Measurements from ENCODE around the gene CELSR1.
A peak's percentile ranks its signal among the peaks of the same experiment; 100 is the strongest.

CELSR1 gene

DNA sequence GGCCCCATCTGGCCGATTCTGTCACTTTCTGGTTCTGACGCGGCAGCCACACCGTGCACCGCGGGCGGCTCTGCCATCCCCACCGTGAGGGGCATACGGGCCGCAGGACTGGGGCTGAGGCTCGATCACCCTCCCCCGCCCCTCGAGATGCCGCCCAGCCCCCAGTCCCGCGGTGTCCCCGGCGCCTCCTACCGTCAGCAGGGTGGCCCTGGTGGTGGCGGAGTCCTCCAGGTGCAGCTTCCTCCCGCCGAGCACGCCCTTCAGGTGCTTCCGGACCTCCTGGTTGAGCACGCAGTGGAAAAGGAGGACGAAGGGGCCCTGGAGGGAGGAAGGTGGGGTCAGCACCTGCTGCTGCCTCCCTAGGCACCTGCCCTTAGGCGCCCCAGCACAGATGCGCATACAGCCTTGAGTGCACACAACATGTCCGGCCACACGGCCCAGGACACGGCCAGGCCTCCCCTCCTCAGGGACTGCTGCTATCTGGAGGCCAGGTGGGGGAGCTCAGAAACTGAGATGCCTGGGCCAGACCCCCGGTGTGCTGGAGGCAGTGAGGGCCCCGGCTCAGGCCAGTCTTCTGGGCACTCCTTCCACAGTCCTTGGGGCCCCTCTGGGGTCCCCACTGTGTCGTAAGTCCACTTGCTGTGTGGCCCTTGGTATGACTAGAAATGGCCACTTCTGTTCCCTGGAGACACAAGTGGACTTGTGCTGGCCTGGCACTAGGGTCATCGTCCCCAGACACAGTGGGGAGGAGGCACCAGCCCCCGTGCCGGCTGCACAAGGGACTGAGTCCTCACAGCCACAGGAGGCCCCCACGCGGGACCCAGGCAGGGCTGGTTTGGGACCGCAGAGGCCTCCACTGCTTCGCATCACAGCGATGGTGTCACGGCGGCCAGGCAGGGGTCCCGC is 170.4 kb downstream of the CELSR1 start:
- no peaks in the 10 kb centered on the region for H3K9me3 ChIP-seq (ENCODE audit: severe bottlenecking)
- TF ChIP-seq, protein P1, sequence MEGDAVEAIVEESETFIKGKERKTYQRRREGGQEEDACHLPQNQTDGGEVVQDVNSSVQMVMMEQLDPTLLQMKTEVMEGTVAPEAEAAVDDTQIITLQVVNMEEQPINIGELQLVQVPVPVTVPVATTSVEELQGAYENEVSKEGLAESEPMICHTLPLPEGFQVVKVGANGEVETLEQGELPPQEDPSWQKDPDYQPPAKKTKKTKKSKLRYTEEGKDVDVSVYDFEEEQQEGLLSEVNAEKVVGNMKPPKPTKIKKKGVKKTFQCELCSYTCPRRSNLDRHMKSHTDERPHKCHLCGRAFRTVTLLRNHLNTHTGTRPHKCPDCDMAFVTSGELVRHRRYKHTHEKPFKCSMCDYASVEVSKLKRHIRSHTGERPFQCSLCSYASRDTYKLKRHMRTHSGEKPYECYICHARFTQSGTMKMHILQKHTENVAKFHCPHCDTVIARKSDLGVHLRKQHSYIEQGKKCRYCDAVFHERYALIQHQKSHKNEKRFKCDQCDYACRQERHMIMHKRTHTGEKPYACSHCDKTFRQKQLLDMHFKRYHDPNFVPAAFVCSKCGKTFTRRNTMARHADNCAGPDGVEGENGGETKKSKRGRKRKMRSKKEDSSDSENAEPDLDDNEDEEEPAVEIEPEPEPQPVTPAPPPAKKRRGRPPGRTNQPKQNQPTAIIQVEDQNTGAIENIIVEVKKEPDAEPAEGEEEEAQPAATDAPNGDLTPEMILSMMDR (IDR thresholded peaks at IDR 0.05; ENCODE audit: poor library complexity, severe bottlenecking), result no peak
- H3K4me1 ChIP-seq (ENCODE audit: insufficient read depth, poor library complexity, severe bottlenecking), result no peaks in the 10 kb centered on the region
- no peak for ATAC-seq (ENCODE audit: low read depth)
- H3K4me3 ChIP-seq (ENCODE audit: severe bottlenecking), result no peak overlapping the region
- peaks cover 42% of the 10 kb centered on the region for H3K36me3 ChIP-seq (ENCODE audit: low read depth)
- no peak for DNase-seq (ENCODE audit: low spot score)
- no peaks in the 10 kb centered on the region for H3K27me3 ChIP-seq (ENCODE audit: insufficient read depth, poor library complexity, severe bottlenecking)
- no peak overlapping the region for H3K27ac ChIP-seq (ENCODE audit: poor library complexity, severe bottlenecking)

DNA sequence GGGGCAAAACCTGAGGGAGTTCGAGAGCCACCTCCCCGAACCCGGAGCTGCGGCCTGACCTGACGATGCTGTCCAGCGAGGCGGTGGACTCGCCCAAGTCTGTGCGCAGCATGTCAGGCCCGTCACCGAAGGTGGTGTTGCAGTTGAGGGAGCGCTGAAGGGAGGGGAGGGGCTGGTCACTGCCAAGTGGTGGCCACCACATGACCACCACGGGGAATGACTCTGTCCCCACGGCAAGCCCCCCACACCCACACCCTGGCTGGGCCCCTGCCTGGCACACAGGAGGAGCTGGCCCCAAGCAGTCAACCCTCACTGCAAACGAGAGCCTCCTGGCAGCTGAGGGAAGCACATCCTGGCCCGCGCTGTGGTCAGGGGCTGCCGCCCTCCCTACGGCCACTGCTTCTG is 171.1 kb downstream of the CELSR1 start:
- no peaks in the 10 kb centered on the region for H3K4me1 ChIP-seq (ENCODE audit: insufficient read depth, poor library complexity, severe bottlenecking)
- TF ChIP-seq, protein P1 (IDR thresholded peaks at IDR 0.05; ENCODE audit: poor library complexity, severe bottlenecking), result no peak
- peaks cover 50% of the 10 kb centered on the region for H3K36me3 ChIP-seq (ENCODE audit: low read depth)
- H3K27me3 ChIP-seq (ENCODE audit: insufficient read depth, poor library complexity, severe bottlenecking), result no peaks in the 10 kb centered on the region
- DNase-seq (ENCODE audit: low spot score) (no peak), ATAC-seq (ENCODE audit: low read depth) (no peak)
- H3K27ac ChIP-seq (ENCODE audit: poor library complexity, severe bottlenecking), result no peak overlapping the region
- H3K9me3 ChIP-seq (ENCODE audit: severe bottlenecking), result no peaks in the 10 kb centered on the region
- no peak overlapping the region for H3K4me3 ChIP-seq (ENCODE audit: severe bottlenecking)

- no peaks in the 10 kb centered on the region for H3K4me1 ChIP-seq (ENCODE audit: insufficient read depth, poor library complexity, severe bottlenecking)
- ATAC-seq (ENCODE audit: low read depth) (no peak), DNase-seq (ENCODE audit: low spot score) (no peak)
- no peaks in the 10 kb centered on the region for H3K9me3 ChIP-seq (ENCODE audit: severe bottlenecking)
- no peak overlapping the region for H3K27ac ChIP-seq (ENCODE audit: poor library complexity, severe bottlenecking)
- TF ChIP-seq, protein P1 (IDR thresholded peaks at IDR 0.05; ENCODE audit: poor library complexity, severe bottlenecking), result no peak
- H3K36me3 ChIP-seq (ENCODE audit: low read depth), result peaks cover 59% of the 10 kb centered on the region
- H3K4me3 ChIP-seq (ENCODE audit: severe bottlenecking), result no peak overlapping the region
- no peaks in the 10 kb centered on the region for H3K27me3 ChIP-seq (ENCODE audit: insufficient read depth, poor library complexity, severe bottlenecking)
These were observed 172.2 kb downstream of the CELSR1 start for GRCh38 chr22:46365166-46365624.

GRCh38 chr22:46364341-46365165 is 172.9 kb downstream of the CELSR1 start:
- TF ChIP-seq, protein P1 (IDR thresholded peaks at IDR 0.05; ENCODE audit: poor library complexity, severe bottlenecking), result no peak
- Histone ChIP-seq H3K4me3 (ENCODE audit: severe bottlenecking) (no peak overlapping the region), H3K4me1 (ENCODE audit: insufficient read depth, poor library complexity, severe bottlenecking) (no peaks in the 10 kb centered on the region), H3K9me3 (ENCODE audit: severe bottlenecking) (no peaks in the 10 kb centered on the region), H3K27me3 (ENCODE audit: insufficient read depth, poor library complexity, severe bottlenecking) (no peaks in the 10 kb centered on the region), H3K36me3 (ENCODE audit: low read depth) (peaks cover 64% of the 10 kb centered on the region), H3K27ac (ENCODE audit: poor library complexity, severe bottlenecking) (no peak overlapping the region)
- DNase-seq (ENCODE audit: low spot score) (peak; percentile 65), ATAC-seq (ENCODE audit: low read depth) (no peak)

Measured in RWPE2 (cell line).